Iris pigment epithelial cell (primary cell): ENCODE results near the gene SLC24A3.

ENCODE experiments used
- DNase-seq: peaks from one replicate; pipeline ENCODE4 v3.0.0-alpha.2; 2011; ENCODE audit warnings: low read depth

SLC24A3 gene

GRCh38 chr20:19347943-19348456 lies 135.6 kb downstream of the SLC24A3 start:
- DNase-seq: no peak

GRCh38 chr20:19348582-19348981 lies 136.1 kb downstream of the SLC24A3 start:
- no peak for DNase-seq

- no peak for DNase-seq
These were observed 137.4 kb downstream of the SLC24A3 start for GRCh38 chr20:19349879-19350278.

- DNase-seq: no peak
These were observed 139.1 kb downstream of the SLC24A3 start for GRCh38 chr20:19351542-19351941.

- no peak for DNase-seq
These were observed 142.5 kb downstream of the SLC24A3 start for GRCh38 chr20:19354950-19355349.

GRCh38 chr20:19361790-19362189 lies 149.3 kb downstream of the SLC24A3 start:
- DNase-seq: no peak

GRCh38 chr20:19363476-19363875 lies 151.0 kb downstream of the SLC24A3 start:
- no peak for DNase-seq

GRCh38 chr20:19367591-19367990 lies 155.1 kb downstream of the SLC24A3 start:
- DNase-seq: no peak

- no peak for DNase-seq
These were observed 155.9 kb downstream of the SLC24A3 start for GRCh38 chr20:19368351-19368750.

GRCh38 chr20:19370076-19371075 lies 157.9 kb downstream of the SLC24A3 start:
- DNase-seq: no peak

GRCh38 chr20:19371112-19371511 lies 158.7 kb downstream of the SLC24A3 start:
- no peak for DNase-seq

GRCh38 chr20:19374216-19374615 lies 161.8 kb downstream of the SLC24A3 start:
- no peak for DNase-seq

- no peak for DNase-seq
These were observed 163.0 kb downstream of the SLC24A3 start for GRCh38 chr20:19375395-19375794.

GRCh38 chr20:19375801-19376200 lies 163.4 kb downstream of the SLC24A3 start:
- DNase-seq: no peak

- no peak for DNase-seq
These were observed 164.2 kb downstream of the SLC24A3 start for GRCh38 chr20:19376451-19377229.

GRCh38 chr20:19378058-19378457 lies 165.6 kb downstream of the SLC24A3 start:
- DNase-seq: no peak

- no peak for DNase-seq
These were observed 167.8 kb downstream of the SLC24A3 start for GRCh38 chr20:19380211-19380610.

GRCh38 chr20:19381947-19382346 lies 169.5 kb downstream of the SLC24A3 start:
- DNase-seq: no peak

- no peak for DNase-seq
These were observed 170.2 kb downstream of the SLC24A3 start for GRCh38 chr20:19382386-19383340.

GRCh38 chr20:19384940-19385339 lies 172.5 kb downstream of the SLC24A3 start:
- no peak for DNase-seq

- no peak for DNase-seq
These were observed 174.8 kb downstream of the SLC24A3 start for GRCh38 chr20:19387251-19387650.
